ENCODE data around the gene FAH. TPM values are rescaled to one million over a fixed set of nuclear protein-coding genes. Genes with fewer than 3 reads are reported as not detected.
"Not testable (repeated sequence)": the region's sequence is repeated elsewhere in the genome, so short reads cannot be mapped to it uniquely, and the experiment has no call there.

FAH gene
- total RNA-seq, 4 donors from 2014 or later, result 7.9 to 26.0 (median 10.1) TPM

- TF ChIP-seq EP300 (IDR thresholded peaks at IDR 0.05) (no peak), CTCF (IDR thresholded peaks at IDR 0.05) (no peak), POLR2A (IDR thresholded peaks at IDR 0.05) (no peak), POLR2AphosphoS5 (IDR thresholded peaks at IDR 0.05) (peak; percentile 29)
- Histone ChIP-seq H3K9me3 (no peaks in the 10 kb centered on the region), H3K4me3 (peak overlapping the region; percentile 76), H3K27ac (peak overlapping the region; percentile 54 to 94 (median 89)), H3K36me3 (no peaks in the 10 kb centered on the region), H3K4me1 (peaks cover 0 to 27% (median 5%) of the 10 kb centered on the region in 3 donors), H3K27me3 (no peaks in the 10 kb centered on the region)
- ATAC-seq, result peak; percentile 90
- WGBS, 2 donors (ENCODE audit: low coverage in 1 of 2), result 0 to 2% methylated on average over 3 to 8 of the region's 41 CpGs
These were observed 461 bp upstream of the FAH start for GRCh38 chr15:80152180-80152895.

GRCh38 chr15:80153900-80154299 lies 1.1 kb downstream of the FAH start:
- Histone ChIP-seq H3K27ac (peak overlapping the region in 3 of 4 donors; percentile 89 to 94 (median 89)), H3K4me3 (peak overlapping the region in 1 of 2 donors; percentile 76), H3K9me3 (no peaks in the 10 kb centered on the region), H3K4me1 (peaks cover 0 to 27% (median 5%) of the 10 kb centered on the region in 3 donors), H3K36me3 (peaks cover 0 to 14% of the 10 kb centered on the region in 2 donors), H3K27me3 (no peaks in the 10 kb centered on the region)
- TF ChIP-seq POLR2A (IDR thresholded peaks at IDR 0.05) (no peak), POLR2AphosphoS5 (IDR thresholded peaks at IDR 0.05) (no peak)
- WGBS, 2 donors (ENCODE audit: low coverage in 1 of 2), result 79 to 83% methylated on average over 3 of the region's 4 CpGs
- ATAC-seq, result no peak

- H3K27me3 ChIP-seq, result no peaks in the 10 kb centered on the region
- peaks cover 0 to 27% (median 5%) of the 10 kb centered on the region in 3 donors for H3K4me1 ChIP-seq
- no peak for ATAC-seq
- TF ChIP-seq POLR2AphosphoS5 (IDR thresholded peaks at IDR 0.05), result no peak
- no peak for TF ChIP-seq POLR2A (IDR thresholded peaks at IDR 0.05)
- no peak for TF ChIP-seq EP300 (IDR thresholded peaks at IDR 0.05)
- TF ChIP-seq CTCF (IDR thresholded peaks at IDR 0.05), result no peak
- WGBS, 2 donors (ENCODE audit: low coverage in 1 of 2), result 81% methylated on average over 2 to 4 of the region's 6 CpGs
- H3K9me3 ChIP-seq, result no peaks in the 10 kb centered on the region
- no peak overlapping the region for H3K27ac ChIP-seq
- H3K4me3 ChIP-seq, result no peak overlapping the region
- peaks cover 0 to 18% of the 10 kb centered on the region in 2 donors for H3K36me3 ChIP-seq
These were observed 1.5 kb downstream of the FAH start for GRCh38 chr15:80154336-80154735.

GRCh38 chr15:80155001-80155377 lies 2.2 kb downstream of the FAH start:
- ATAC-seq, result no peak
- H3K36me3 ChIP-seq, result peaks cover 0 to 25% of the 10 kb centered on the region in 2 donors
- no peaks in the 10 kb centered on the region for H3K27me3 ChIP-seq
- 81 to 82% methylated on average over 4 to 5 of the region's 5 CpGs for WGBS, 2 donors (ENCODE audit: low coverage in 1 of 2)
- H3K4me1 ChIP-seq, result peaks cover 0 to 30% (median 5%) of the 10 kb centered on the region in 3 donors
- TF ChIP-seq POLR2A (IDR thresholded peaks at IDR 0.05) (no peak), POLR2AphosphoS5 (IDR thresholded peaks at IDR 0.05) (no peak), EP300 (IDR thresholded peaks at IDR 0.05) (no peak), CTCF (IDR thresholded peaks at IDR 0.05) (no peak)
- no peaks in the 10 kb centered on the region for H3K9me3 ChIP-seq
- no peak overlapping the region for H3K4me3 ChIP-seq
- H3K27ac ChIP-seq, result peak overlapping the region in 1 of 4 donors; percentile 6

GRCh38 chr15:80155378-80156175 lies 2.8 kb downstream of the FAH start:
- 77 to 81% methylated on average over 11 to 12 of the region's 16 CpGs for WGBS, 2 donors (ENCODE audit: low coverage in 1 of 2)
- not testable (repeated sequence) for H3K27me3 ChIP-seq, H3K27ac ChIP-seq, H3K4me3 ChIP-seq, H3K9me3 ChIP-seq, ATAC-seq
- Histone ChIP-seq H3K4me1 (peaks cover 0 to 35% (median 5%) of the 10 kb centered on the region in 3 donors), H3K36me3 (peaks cover 0 to 31% of the 10 kb centered on the region in 2 donors)
